Subcutaneous abdominal adipose tissue (tissue), 5 donors: ENCODE data around the gene ST8SIA5.

Experiments
- H3K27ac ChIP-seq: one replicate; pipeline ENCODE4 v1.7.0; 2013; ENCODE audit warnings: low read depth, mild to moderate bottlenecking, inconsistent platforms, low read length, moderate library complexity
- H3K27me3 ChIP-seq, 5 donors: one replicate each; pipeline ENCODE4 v1.7.0; 2013; ENCODE audit warnings: low read length in 5 of 5, inconsistent platforms in 1 of 5; ENCODE audit not compliant: control insufficient read depth in 5 of 5, insufficient read depth in 4 of 5
- H3K36me3 ChIP-seq, 5 donors: one replicate each; pipeline ENCODE4 v1.7.0; 2013; ENCODE audit warnings: low read length in 5 of 5; ENCODE audit not compliant: control insufficient read depth in 5 of 5, insufficient read depth in 5 of 5
- H3K4me1 ChIP-seq, 5 donors: one replicate each; pipeline ENCODE4 v1.7.0; 2013; ENCODE audit warnings: low read length in 5 of 5, mild to moderate bottlenecking in 3 of 5, moderate library complexity in 1 of 5; ENCODE audit not compliant: control insufficient read depth in 5 of 5, insufficient read depth in 5 of 5
- H3K4me3 ChIP-seq, 5 donors: one replicate each; pipeline ENCODE4 v1.7.0; 2013; ENCODE audit warnings: low read length in 5 of 5, low read depth in 1 of 5
- H3K9ac ChIP-seq, 5 donors: one replicate each; pipeline ENCODE4 v1.7.0; 2013; ENCODE audit warnings: low read length in 5 of 5, mild to moderate bottlenecking in 4 of 5, moderate library complexity in 3 of 5
- H3K9me3 ChIP-seq, 5 donors: one replicate each; pipeline ENCODE4 v1.7.0; 2013; ENCODE audit warnings: low read length in 5 of 5; ENCODE audit not compliant: control insufficient read depth in 5 of 5
- donor health status: healthy.
- donor health status: healthy.
- donor health status: healthy.
- donor health status: healthy.
- donor health status: healthy.

Gene ST8SIA5

GRCh38 chr18:46719388-46719787, 37.5 kb downstream of the ST8SIA5 start:
- Histone ChIP-seq H3K27ac (no peak overlapping the region), H3K27me3 (no peaks in the 10 kb centered on the region), H3K36me3 (no peaks in the 10 kb centered on the region), H3K9ac (no peak overlapping the region), H3K9me3 (no peaks in the 10 kb centered on the region), H3K4me3 (peak overlapping the region in 1 of 5 donors; percentile 22), H3K4me1 (peaks cover 0 to 13% (median 11%) of the 10 kb centered on the region in 5 donors)

GRCh38 chr18:46718501-46719341, 38.1 kb downstream of the ST8SIA5 start:
- Histone ChIP-seq H3K27me3 (no peaks in the 10 kb centered on the region), H3K9ac (no peak overlapping the region), H3K4me1 (peaks cover 0 to 13% (median 11%) of the 10 kb centered on the region in 5 donors), H3K9me3 (no peaks in the 10 kb centered on the region), H3K36me3 (no peaks in the 10 kb centered on the region), H3K4me3 (peak overlapping the region in 1 of 5 donors; percentile 22), H3K27ac (no peak overlapping the region)

- no peaks in the 10 kb centered on the region for H3K9me3 ChIP-seq
- H3K27ac ChIP-seq, result no peak overlapping the region
- no peak overlapping the region for H3K9ac ChIP-seq
- H3K27me3 ChIP-seq, result peaks cover 0 to 4% (median 2%) of the 10 kb centered on the region in 5 donors
- H3K4me3 ChIP-seq, result no peak overlapping the region
- H3K36me3 ChIP-seq, result no peaks in the 10 kb centered on the region
- peaks cover 0 to 13% (median 11%) of the 10 kb centered on the region in 5 donors for H3K4me1 ChIP-seq
These were observed 40.0 kb downstream of the ST8SIA5 start for GRCh38 chr18:46716827-46717226.

DNA sequence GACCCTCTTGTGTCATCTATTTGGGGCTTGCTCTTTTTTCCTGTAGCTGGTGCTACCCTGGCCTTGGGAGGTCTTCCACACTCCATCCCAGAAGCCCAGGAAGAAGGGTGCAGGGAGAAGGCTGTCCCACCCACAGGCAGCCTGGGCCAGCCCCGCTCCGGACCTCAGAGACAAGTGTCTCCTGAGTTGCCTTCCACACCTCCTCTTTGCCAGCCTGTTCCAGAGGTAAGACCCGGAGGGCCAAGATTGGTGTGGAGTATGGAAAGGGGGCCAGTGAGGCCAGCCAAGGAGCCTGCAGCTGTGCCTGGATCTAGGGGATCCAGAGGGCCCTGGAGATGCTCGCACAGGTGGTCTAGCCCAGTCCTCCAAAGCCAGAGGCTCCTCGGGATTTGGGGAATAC, 40.5 kb downstream of the ST8SIA5 start:
- H3K36me3 ChIP-seq, result no peaks in the 10 kb centered on the region
- H3K27me3 ChIP-seq, result peaks cover 0 to 7% (median 4%) of the 10 kb centered on the region in 5 donors
- H3K4me3 ChIP-seq, result no peak overlapping the region
- H3K4me1 ChIP-seq, result peaks cover 0 to 13% (median 11%) of the 10 kb centered on the region in 5 donors
- no peak overlapping the region for H3K9ac ChIP-seq
- no peaks in the 10 kb centered on the region for H3K9me3 ChIP-seq
- no peak overlapping the region for H3K27ac ChIP-seq

GRCh38 chr18:46715062-46715461, 41.8 kb downstream of the ST8SIA5 start:
- Histone ChIP-seq H3K4me3 (no peak overlapping the region), H3K27me3 (peaks cover 0 to 7% (median 4%) of the 10 kb centered on the region in 5 donors), H3K36me3 (no peaks in the 10 kb centered on the region), H3K9ac (no peak overlapping the region), H3K27ac (no peak overlapping the region), H3K9me3 (no peaks in the 10 kb centered on the region), H3K4me1 (peaks cover 0 to 13% (median 11%) of the 10 kb centered on the region in 5 donors)

DNA sequence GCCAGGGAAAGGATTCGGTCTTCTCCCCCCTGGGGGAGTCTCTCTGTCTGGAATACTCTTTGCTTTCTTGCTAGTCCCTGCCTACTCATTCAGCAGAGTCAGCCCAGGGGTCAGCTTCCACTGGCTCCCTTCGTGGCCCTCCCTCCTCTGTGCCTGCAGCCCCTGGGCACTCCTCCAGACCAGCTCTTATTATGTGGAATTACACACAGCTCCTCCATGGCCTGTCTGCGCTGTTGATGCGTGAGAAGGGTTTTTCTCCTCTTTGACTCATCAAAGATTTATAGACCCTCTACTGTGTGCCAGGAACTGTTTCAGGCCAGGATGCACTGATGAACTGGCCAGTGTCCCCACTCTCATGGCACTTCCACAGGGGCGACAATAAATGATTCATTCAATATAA, 44.4 kb downstream of the ST8SIA5 start:
- no peaks in the 10 kb centered on the region for H3K9me3 ChIP-seq
- no peak overlapping the region for H3K27ac ChIP-seq
- H3K27me3 ChIP-seq, result peaks cover 0 to 7% (median 4%) of the 10 kb centered on the region in 5 donors
- no peaks in the 10 kb centered on the region for H3K36me3 ChIP-seq
- no peak overlapping the region for H3K9ac ChIP-seq
- H3K4me3 ChIP-seq, result no peak overlapping the region
- no peaks in the 10 kb centered on the region for H3K4me1 ChIP-seq

- no peaks in the 10 kb centered on the region for H3K4me1 ChIP-seq
- H3K9ac ChIP-seq, result no peak overlapping the region
- no peak overlapping the region for H3K4me3 ChIP-seq
- peaks cover 0 to 7% (median 4%) of the 10 kb centered on the region in 5 donors for H3K27me3 ChIP-seq
- H3K36me3 ChIP-seq, result no peaks in the 10 kb centered on the region
- H3K27ac ChIP-seq, result no peak overlapping the region
- no peaks in the 10 kb centered on the region for H3K9me3 ChIP-seq
These were observed 45.4 kb downstream of the ST8SIA5 start for GRCh38 chr18:46711444-46711863.

DNA sequence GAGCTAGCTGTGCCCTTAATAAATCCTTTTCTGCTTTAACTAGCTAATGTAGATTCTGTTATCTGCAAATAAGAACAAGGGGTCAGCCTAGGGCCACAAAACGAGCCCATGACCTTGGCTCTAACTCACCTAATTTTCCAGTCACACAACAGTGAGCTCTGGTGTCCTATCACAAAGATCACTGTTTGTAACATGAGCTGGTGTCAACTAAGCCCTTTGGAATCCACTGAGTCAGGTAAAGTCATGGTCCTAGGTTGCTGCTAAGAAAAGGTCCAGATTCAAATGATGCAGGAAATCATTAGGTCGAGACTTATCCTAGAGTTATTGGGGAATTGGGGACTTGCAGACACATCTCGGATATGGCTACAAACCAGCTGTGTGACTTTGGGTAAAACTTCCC, 49.9 kb downstream of the ST8SIA5 start:
- peaks cover 0 to 6% (median 2%) of the 10 kb centered on the region in 5 donors for H3K27me3 ChIP-seq
- no peak overlapping the region for H3K27ac ChIP-seq
- H3K9ac ChIP-seq, result no peak overlapping the region
- no peaks in the 10 kb centered on the region for H3K4me1 ChIP-seq
- no peaks in the 10 kb centered on the region for H3K36me3 ChIP-seq
- no peaks in the 10 kb centered on the region for H3K9me3 ChIP-seq
- H3K4me3 ChIP-seq, result no peak overlapping the region

DNA sequence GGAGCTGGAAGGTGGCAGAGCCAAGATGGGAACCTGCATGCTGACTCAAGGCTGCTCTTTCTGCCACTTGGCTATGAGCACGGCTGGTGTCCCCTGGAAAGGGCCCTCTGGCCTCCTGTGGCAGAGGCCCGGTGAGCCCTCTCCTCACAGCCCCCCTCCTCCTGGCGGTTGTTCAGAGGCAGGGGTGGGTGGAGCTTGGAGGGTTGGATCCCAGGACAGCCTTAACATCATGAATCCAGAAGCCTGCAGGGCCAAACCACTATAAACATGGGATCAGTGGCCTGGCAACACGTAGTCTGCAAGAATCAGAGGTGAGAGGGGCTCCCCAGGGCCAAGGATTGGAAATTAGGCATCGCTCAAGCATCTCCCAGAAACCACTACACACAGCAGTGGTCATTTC, 51.3 kb downstream of the ST8SIA5 start:
- Histone ChIP-seq H3K4me3 (no peak overlapping the region), H3K27ac (no peak overlapping the region), H3K36me3 (no peaks in the 10 kb centered on the region), H3K4me1 (no peaks in the 10 kb centered on the region), H3K27me3 (peaks cover 0 to 2% (median 0%) of the 10 kb centered on the region in 5 donors), H3K9me3 (no peaks in the 10 kb centered on the region), H3K9ac (no peak overlapping the region)

GRCh38 chr18:46704816-46705215, 52.0 kb downstream of the ST8SIA5 start:
- no peaks in the 10 kb centered on the region for H3K4me1 ChIP-seq
- peaks cover 0 to 2% (median 0%) of the 10 kb centered on the region in 5 donors for H3K27me3 ChIP-seq
- H3K9me3 ChIP-seq, result no peaks in the 10 kb centered on the region
- H3K9ac ChIP-seq, result no peak overlapping the region
- H3K27ac ChIP-seq, result no peak overlapping the region
- no peaks in the 10 kb centered on the region for H3K36me3 ChIP-seq
- H3K4me3 ChIP-seq, result no peak overlapping the region
